GM18505 (cell line): ENCODE measurements around the gene TNFRSF25.

Source experiments
- ATAC-seq: cut with Tn5 transposase; IDR thresholded peaks from one replicate; pipeline ENCODE4 v1.9.1; 2021; ENCODE audit not compliant: unreplicated experiment
- POLR2A ChIP-seq: IDR thresholded peaks from 4 replicates; pipeline ENCODE4 v1.6.1; 2011; ENCODE audit warnings: borderline replicate concordance; ENCODE audit not compliant: insufficient read depth, insufficient read length; ENCODE audit errors: extremely low read depth

TNFRSF25 gene

DNA sequence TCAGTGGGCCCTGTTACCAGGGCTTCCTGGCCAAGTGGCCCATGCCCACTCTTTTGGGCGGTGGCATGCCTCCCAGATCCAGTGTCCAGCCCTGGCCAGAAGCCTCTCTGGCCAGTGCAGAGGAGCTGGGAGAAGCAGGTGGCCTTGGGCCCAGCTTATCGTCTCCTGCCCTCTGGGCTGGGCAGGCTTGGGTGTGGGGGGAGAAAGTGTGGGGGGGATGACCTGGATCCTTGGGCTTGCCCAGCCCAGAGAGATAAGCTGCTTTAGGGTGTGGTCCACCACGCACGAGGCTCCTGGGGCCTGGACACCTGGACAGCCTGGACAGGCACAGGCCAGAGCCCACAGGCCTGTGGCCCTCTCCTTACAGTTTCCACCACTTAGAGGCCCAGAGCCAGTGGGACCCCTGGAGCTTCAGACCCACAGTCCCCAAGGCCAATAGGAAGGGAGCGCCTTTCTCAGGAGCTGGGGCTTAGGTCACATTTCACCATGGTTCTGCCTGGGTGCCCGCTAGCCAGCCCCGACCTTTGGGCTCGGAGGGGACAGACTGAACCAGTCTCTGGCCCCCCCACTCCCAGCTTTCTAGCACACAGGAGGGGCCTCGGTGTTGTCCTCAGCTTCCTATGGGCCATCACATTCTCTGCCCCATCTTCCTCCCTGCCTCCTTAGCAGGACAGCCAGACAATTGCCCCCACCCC, 39.5 kb downstream of the TNFRSF25 start:
- TF ChIP-seq POLR2A: no peak
- ATAC-seq: no peak

- ATAC-seq: no peak
- no peak for TF ChIP-seq POLR2A
Measured at GRCh38 chr1:6425658-6426057, 40.3 kb downstream of the TNFRSF25 start.

DNA sequence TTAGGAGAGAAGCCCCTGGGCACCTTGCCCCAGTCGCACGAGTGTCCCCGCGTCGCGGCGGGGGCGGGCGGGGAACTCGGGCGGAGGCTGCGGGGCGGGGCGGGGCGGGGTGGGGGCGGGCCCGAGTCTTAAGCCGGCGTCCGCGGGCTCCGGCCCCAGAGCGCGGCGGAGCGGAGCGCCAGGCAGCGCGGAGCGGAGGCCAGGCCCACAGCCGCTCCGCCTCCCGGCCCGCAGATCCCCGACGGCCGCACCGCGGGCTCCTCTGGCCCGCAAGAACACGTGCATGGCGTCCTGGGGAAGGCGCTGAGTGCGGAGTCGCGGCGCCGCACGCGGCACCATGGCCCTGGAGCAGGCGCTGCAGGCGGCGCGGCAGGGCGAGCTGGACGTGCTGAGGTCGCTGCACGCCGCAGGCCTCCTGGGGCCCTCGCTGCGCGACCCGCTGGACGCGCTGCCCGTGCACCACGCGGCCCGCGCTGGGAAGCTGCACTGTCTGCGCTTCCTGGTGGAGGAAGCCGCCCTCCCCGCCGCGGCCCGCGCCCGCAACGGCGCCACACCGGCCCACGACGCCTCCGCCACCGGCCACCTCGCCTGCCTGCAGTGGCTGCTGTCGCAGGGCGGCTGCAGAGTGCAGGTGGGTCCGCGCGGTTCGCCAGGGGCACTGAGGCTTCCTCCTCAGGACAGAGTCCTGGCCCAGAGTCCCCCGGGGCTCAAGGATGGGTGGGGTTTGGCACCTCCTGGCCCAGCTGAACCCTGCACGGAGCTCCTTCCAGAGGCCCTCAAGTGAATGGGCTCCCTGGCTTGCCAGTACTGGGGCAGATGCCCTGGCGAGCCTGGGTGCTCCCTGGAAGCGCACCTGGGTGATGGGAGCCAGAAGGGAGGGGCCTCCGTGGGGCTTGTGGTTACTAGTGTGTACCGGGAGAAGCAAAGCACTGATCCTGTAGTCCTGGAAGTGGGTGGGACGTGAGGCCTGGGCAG, 41.1 kb downstream of the TNFRSF25 start, which contains the start of gene ESPN:
Gene ESPN, plus strand, starts transcription at position 158 of the 975 bp plus-strand sequence. Its CDS starts 180 bp downstream, at position 338.
- ATAC-seq: no peak
- TF ChIP-seq POLR2A: no peak

DNA sequence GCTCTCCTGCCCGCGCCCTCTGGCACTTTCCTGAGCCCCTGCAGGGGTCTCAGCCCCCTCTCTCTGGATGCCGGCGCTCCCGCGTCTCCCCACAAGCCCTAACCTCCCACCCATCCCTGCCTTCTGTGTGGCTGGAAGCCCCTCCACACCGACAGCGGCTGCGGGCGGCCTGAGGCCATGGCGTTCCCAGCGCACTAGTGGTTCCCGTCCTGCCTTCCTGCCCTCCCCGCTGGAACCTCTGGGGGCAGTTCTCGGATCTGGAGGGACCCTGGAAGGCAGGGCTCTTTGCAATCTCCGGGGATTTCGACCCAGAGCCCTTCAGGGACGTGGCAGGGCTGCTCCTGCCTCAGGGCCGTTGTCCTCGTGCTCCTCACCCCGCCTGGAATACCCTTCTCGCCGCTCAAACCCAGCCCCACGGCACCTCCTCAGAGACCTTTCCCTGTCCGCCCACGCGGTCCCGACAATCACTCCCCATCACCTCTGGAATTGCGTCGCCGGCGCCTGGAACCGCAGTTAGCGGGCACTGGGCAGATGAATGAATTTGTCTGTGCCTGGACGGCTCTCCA, 41.9 kb downstream of the TNFRSF25 start:
- no peak for ATAC-seq
- TF ChIP-seq POLR2A: no peak

GRCh38 chr1:6423321-6423999, 42.5 kb downstream of the TNFRSF25 start:
- no peak for TF ChIP-seq POLR2A
- no peak for ATAC-seq

GRCh38 chr1:6421266-6421665, 44.7 kb downstream of the TNFRSF25 start:
- no peak for TF ChIP-seq POLR2A
- ATAC-seq: no peak

DNA sequence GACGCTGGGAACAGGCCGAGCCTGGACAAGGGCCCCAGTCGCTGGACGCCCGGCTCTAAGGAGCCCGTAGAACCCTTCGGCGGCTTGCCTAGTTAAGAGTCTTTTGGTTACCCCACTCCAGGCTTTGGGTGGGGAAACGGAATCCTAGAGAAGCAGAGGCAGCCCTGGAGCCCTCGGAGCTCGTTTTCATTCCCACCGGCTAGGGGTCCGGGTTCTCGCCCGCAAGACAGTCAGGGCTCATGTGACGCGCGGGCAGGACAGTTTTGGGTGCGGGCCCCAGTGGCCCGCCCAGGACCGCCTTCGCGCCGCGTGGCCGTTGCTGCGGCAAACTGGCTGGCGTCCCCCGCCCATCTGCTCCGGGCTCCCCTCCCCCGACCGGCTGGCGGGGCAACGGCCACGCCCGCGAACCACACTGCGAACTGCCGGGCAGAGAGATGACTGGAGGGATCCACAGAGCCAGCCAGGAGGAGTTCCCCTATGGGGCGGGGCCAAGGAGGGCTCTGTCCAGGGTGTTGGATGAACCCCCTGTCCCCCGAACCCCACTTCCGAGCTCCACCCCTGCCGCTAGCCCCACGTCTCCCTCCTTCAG, 45.4 kb downstream of the TNFRSF25 start:
- ATAC-seq: no peak
- no peak for TF ChIP-seq POLR2A

GRCh38 chr1:6419804-6420453, 46.0 kb downstream of the TNFRSF25 start, which contains the start of gene HES2:
HES2 (minus strand) TSS chr1:6419919; CDS start chr1:6419820, 99 bp downstream.
- ATAC-seq: no peak

DNA sequence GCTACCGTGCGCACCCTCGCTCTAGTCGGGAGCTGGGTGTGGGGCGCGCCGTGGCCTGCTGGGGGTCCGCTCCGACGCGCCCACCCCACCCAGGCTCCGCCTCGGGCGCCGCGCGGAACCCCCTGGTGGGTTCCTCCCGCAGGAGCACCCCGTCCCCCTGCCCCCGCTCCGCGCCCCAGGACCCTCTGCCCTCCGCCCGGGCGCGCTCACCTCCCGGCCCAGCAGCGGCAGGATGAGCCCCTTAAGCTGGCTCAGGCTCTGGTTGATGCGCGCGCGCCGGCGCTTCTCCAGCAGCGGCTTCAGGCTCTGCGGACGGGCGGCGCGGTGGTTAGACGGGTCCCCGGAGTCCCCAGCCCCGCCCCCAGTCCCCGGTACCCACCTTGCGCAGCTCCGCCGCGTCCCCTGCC, 46.6 kb downstream of the TNFRSF25 start:
- no peak for TF ChIP-seq POLR2A
- no peak for ATAC-seq

More at GRCh38 chr1:6419804-6420453, 46.0 kb downstream of the TNFRSF25 start, which contains the start of gene HES2:
- TF ChIP-seq POLR2A: no peak

GRCh38 chr1:6418668-6419396, 47.1 kb downstream of the TNFRSF25 start:
- ATAC-seq: no peak
- TF ChIP-seq POLR2A: no peak

DNA sequence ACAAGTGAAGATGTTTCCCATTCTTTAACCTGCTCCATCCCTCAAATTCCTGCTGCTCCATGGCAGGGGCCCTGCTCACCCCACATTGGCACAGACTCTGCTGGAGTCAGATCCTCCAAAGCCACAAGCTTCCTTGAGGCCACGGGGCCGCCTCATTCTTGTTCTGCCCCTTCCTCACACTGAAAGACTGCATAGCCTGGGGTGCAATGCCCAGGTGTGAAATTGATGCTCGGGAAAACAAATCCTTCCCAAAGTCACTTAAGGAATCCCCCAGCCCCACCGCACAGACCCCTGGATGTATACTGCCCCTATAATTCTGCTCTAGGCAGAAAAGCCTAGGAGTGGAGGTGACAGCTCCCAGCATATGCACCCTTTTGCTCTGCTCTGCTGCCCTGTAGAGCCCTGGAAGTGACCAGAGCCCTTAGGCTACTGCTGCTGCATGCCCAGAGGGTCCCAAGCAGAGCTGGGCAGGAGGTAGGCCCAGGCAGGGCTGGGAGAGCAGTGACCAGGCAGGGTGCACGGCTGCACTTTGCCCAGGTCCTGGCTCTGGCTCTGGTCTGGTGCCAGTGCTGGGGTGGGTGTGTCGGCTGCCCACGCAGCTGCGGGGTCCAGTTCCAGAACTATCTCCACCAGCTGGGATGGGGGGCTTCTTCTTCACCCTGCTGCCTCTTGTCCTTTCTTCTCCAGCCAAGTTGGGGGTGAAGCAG, 47.9 kb downstream of the TNFRSF25 start:
- no peak for TF ChIP-seq POLR2A
- no peak for ATAC-seq
